Measurements from ENCODE around the gene NYAP2. TPM values are rescaled to one million over a fixed set of nuclear protein-coding genes. Genes with fewer than 3 reads are reported as not detected.

The NYAP2 gene
- total RNA-seq, 1 donor from 2014 or later, result 0.32 TPM

DNA sequence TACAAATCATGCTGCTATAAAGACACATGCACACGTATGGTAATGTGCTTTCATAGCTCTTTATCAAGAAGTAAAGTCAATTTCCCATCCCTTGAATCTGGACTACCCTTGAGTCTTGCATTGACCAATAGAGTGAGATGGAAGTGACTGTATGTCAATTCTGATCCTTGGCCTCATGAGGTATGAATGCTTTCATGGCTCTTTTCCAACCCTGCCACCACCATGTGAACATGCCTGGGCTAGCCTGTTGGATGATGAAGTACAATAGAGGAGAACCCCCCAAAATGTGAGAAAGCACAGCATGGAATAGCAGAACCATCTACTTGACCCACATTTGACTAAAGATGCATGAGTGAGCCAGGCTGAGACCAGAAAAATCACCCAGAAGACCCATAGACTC lies 237.0 kb downstream of the NYAP2 start:
- no peak for ATAC-seq

GRCh38 chr2:225637259-225637658 lies 237.7 kb downstream of the NYAP2 start:
- ATAC-seq, result no peak

- no peak for ATAC-seq
Observed at GRCh38 chr2:225640550-225640949, 241.0 kb downstream of the NYAP2 start.

DNA sequence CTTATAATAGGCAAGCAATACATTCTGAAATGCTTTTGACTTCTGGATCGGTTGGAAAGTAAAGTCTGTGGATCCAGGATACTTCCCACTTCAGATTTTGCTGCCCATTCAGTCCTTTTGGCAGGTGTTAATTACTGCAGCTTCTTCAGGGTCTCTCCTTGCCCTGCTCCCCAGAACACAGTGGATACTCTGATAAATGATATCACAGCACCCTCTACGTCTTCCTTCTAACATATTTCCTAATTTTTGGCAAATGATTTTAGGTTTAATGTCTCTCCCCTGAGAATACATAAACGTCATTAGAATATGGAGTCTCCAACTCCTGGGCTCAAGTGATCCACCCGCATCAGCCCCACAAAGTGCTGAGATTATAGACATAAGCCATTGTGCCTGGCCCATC lies 249.8 kb downstream of the NYAP2 start:
- no peak for ATAC-seq

DNA sequence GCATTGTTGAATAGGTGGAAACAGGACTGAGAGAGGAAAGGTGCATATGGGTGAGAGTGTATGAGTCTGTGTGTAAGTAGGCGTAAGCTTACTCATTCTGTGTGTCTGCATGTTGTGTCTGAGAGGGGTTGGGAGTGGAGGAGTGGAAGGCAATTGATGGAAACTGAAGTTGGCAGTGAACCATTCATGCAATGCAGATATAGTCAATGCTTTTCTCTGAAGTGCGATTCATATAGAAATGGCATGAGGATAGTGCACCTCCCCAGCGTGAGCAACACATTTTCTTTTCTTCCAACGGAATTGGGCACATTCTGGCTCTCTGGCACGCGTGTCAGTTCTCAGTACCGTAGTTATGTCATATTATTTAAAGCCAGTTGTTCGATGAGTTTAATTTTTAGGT lies 250.5 kb downstream of the NYAP2 start:
- no peak for ATAC-seq

DNA sequence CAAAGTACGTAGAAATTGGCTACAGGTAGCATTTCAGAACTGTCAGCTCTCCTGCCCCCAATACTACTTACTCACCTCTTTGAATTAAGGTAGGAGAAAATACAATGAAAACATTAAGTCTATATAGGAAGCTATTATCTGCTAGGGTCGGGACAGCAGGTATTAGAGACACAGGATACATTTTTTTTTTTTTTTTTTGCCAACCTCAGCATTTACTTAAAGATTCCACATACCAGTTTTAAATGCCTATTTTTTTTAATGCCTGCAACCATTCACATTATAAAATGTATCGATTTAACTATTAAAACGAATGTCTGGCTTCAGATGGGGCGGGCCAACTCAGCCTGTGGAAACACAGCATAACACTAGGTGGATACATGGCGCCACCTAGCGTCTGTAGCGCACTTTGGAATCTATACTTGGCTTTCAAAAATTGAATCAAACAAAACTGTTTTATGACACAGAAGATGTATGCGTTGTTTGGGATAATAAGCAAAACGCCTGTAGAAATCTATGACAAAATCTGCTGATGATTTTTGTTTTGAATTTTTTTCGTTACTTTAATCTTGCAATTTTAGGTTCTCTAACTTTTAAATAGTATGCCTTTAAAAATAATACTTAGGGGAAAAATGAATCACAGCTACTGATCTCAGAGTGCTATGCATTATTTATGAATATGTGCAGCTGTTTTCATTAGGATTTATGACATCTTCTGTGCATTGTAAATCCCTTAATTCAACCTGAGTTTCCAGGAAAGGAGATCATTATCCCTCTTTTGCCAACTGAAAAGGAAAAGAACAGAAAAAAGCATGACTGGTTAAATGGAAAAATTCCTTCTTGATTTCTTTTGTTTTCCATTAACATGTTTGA lies 261.0 kb downstream of the NYAP2 start:
- peak; percentile 69 for ATAC-seq

GRCh38 chr2:225662101-225662500 lies 262.6 kb downstream of the NYAP2 start:
- no peak for ATAC-seq

- ATAC-seq, result no peak
Observed at GRCh38 chr2:225667445-225667844, 267.9 kb downstream of the NYAP2 start.

DNA sequence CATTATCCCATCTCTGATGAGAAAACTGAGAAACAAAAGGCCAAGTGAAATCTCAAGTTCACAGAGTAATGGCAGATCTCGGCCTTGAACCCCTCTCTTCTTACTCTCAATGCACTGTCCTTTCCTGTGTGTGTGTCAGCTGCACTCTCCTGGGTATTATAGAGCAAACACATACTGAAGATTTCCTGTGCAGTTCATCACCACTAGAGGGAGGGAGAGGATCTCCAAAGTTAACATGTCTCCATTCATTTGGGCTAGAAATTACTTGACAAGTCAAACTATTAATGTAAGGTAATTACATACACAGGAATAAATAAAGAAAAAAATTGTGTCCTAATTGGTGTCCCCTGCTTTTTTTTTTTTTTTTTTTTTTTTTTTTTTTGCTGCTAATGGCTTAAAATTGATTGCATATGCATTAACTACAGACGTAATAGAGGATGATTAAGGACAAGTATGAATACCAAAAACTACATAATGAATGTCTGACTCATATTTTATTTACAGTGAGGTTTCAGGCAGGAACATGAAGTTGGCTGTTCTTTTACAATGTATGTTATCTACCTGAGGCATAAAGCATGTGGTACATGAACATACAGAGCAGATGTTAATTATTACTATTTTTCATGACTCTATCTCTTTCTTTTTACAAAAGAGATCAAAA lies 269.2 kb downstream of the NYAP2 start:
- ATAC-seq, result peak; percentile 86

DNA sequence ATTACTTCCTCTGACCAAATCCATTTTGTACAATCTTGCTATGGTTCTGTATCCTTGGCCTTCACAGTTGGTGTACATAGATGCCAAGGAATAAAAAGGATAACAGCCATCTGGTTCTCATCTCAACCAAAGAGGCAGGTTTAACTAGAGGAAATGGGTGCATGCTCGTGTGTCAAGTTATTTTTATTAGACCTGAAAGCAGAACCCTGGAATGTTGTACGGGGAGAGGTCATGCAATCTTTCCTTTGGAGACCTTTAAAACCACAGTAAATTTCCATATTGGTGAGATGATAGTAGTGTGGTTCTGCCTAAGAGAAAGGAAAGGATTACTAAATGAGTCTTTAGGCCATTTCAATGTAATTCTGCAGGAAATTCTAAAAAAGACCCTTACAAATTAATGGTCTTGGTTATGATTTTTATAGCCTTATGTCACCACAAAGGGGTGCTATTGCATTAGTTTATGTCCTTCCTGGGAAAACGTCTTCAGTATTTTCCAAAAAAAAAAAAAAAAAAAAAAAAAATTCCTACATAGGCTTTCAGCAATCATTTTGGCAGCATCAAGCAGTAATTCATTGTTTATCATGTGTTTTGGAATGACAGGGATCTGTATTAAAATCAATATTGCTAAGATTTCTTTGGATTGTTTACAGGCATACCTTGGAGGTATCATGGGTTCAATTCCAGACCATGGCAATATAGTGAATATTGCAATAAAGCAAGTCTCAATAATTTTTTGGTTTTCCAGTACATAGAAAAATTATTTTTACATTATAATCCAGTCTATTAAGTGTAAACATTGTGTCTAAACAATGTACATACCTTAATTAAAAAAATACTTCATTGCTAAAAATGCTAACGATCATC lies 270.8 kb downstream of the NYAP2 start:
- ATAC-seq, result no peak

- ATAC-seq, result no peak
Observed at GRCh38 chr2:225678792-225679191, 279.3 kb downstream of the NYAP2 start.

DNA sequence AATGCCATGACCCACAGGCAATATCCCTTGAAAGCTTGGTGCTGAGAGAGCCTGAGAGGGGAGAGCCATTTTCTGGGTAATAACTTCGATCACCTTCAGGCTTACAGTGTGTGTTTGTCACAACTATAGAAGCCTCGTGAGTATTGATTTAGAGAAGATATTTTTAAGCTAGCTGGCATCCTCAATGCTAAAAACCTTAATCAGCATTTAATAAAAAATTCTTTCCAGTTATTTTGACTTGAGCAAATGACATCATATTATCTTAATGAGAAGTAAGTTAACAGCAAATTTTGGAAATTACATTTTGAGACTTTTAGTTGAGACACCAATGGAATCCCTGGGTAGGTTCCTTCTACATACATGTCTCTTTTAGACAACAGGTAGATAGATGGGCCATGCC lies 283.7 kb downstream of the NYAP2 start:
- ATAC-seq, result no peak

GRCh38 chr2:225690153-225690552 lies 290.6 kb downstream of the NYAP2 start:
- no peak for ATAC-seq

GRCh38 chr2:225691711-225692110 lies 292.2 kb downstream of the NYAP2 start:
- peak; percentile 71 for ATAC-seq

DNA sequence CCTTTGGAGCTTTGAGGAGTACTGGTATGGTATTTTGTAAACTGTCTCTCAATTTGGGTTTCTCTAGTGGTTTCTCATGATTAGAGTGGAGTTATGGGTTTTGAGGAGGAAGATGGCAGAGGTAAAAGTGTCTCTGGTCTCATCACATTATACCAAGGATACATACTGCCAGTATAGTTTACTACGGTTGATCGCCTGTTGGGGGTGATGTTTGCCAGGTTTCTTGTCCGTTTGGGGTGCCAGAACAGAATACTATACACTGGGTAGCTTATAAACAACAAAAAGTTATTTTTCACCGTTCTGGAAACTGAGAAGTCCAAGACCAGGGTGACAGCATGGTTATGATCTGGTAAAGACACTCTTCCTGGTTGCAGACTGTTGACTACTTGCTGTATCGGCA lies 293.7 kb downstream of the NYAP2 start:
- no peak for ATAC-seq

DNA sequence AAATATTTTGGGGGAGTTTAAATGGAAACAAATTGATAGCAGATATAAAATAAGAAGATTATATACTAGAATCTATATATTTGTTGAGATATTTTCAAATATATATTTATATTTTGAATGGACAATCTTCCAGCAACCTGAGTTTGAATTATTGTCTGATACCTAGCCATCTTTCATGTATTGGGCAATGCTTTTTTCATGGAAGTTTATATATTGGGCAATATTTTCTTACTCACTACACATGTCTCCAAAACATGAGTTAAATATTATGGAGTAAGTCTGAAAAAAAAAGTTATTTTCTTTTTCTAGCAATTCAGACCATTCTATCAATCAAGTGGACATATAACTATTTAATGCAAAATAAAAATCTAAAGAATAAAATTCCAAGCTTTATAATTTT lies 295.2 kb downstream of the NYAP2 start:
- ATAC-seq, result no peak

GRCh38 chr2:225697936-225698335 lies 298.4 kb downstream of the NYAP2 start:
- no peak for ATAC-seq

Measured in esophagus mucosa (tissue), 1 donor.